CD4-positive, alpha-beta T cell treated with Interferon alpha-2 for 1 hour (primary cell): ENCODE results near the gene SPECC1L.
"Not testable (repeated sequence)": the region's sequence is repeated elsewhere in the genome, so short reads cannot be mapped to it uniquely, and the experiment has no call there.

Experiments
- DNase-seq, 2 donors: peaks; one replicate each; pipeline ENCODE4 v3.0.0-alpha.2; 2020 to 2022

SPECC1L gene

GRCh38 chr22:24270556-24271385, at the start of gene SPECC1L:
Gene SPECC1L, plus strand, starts transcription at chr22:24270831. Its CDS starts 31,401 bp downstream, at chr22:24302232.
- peak; percentile 89 to 93 for DNase-seq

GRCh38 chr22:24224468-24224867, 46.2 kb upstream of the SPECC1L start:
- DNase-seq: no peak

GRCh38 chr22:24225044-24225601, 45.5 kb upstream of the SPECC1L start:
- no peak for DNase-seq

GRCh38 chr22:24225951-24226350, 44.7 kb upstream of the SPECC1L start:
- DNase-seq: no peak

GRCh38 chr22:24230911-24231656, 39.5 kb upstream of the SPECC1L start:
- peak; percentile 48 to 61 for DNase-seq

- no peak for DNase-seq
Observed at GRCh38 chr22:24231706-24232105, 38.9 kb upstream of the SPECC1L start.

- DNase-seq: no peak
Observed at GRCh38 chr22:24232124-24232523, 38.5 kb upstream of the SPECC1L start.

- DNase-seq: no peak
Observed at GRCh38 chr22:24232725-24233124, 37.9 kb upstream of the SPECC1L start.

- DNase-seq: no peak
Observed at GRCh38 chr22:24233235-24233634, 37.4 kb upstream of the SPECC1L start.

GRCh38 chr22:24233816-24234215, 36.8 kb upstream of the SPECC1L start:
- no peak for DNase-seq

GRCh38 chr22:24235315-24235714, 35.3 kb upstream of the SPECC1L start:
- DNase-seq: no peak

GRCh38 chr22:24236656-24237055, 34.0 kb upstream of the SPECC1L start:
- no peak for DNase-seq

GRCh38 chr22:24238101-24238694, 32.4 kb upstream of the SPECC1L start:
- DNase-seq: not testable (repeated sequence)

- no peak for DNase-seq
Observed at GRCh38 chr22:24240381-24240780, 30.2 kb upstream of the SPECC1L start.

- not testable (repeated sequence) for DNase-seq
Observed at GRCh38 chr22:24240985-24241692, 29.5 kb upstream of the SPECC1L start.

- not testable (repeated sequence) for DNase-seq
Observed at GRCh38 chr22:24243417-24243816, 27.2 kb upstream of the SPECC1L start.

- no peak for DNase-seq
Observed at GRCh38 chr22:24244144-24244787, 26.4 kb upstream of the SPECC1L start.

- DNase-seq: peak in 1 of 2 donors; percentile 9
Observed at GRCh38 chr22:24245030-24245431, 25.6 kb upstream of the SPECC1L start, which contains the start of gene GGT5. Gene GGT5, minus strand, starts transcription at chr22:24245082. Its CDS starts 357 bp downstream, at chr22:24244725.

GRCh38 chr22:24245584-24246561, 24.8 kb upstream of the SPECC1L start:
- not testable (repeated sequence) for DNase-seq

- no peak for DNase-seq
Observed at GRCh38 chr22:24247011-24247507, 23.6 kb upstream of the SPECC1L start.
